Measurements from ENCODE around the gene NEFH.

- TF ChIP-seq POLR2A (IDR thresholded peaks at IDR 0.05; ENCODE audit: low read length) (no peak), MYC (IDR thresholded peaks at IDR 0.05; ENCODE audit: borderline replicate concordance, low read length) (no peak), RNF2 (IDR thresholded peaks at IDR 0.05; ENCODE audit: borderline replicate concordance, low read depth) (no peak), CTCF (IDR thresholded peaks at IDR 0.05) (no peak), MAX (IDR thresholded peaks at IDR 0.05) (no peak), BHLHE40 (IDR thresholded peaks at IDR 0.05; ENCODE audit: low read depth, low read length) (no peak), REST (IDR thresholded peaks at IDR 0.05) (no peak), USF2 (IDR thresholded peaks at IDR 0.05) (no peak), ZFP36 (IDR thresholded peaks at IDR 0.05; ENCODE audit: borderline replicate concordance, partially characterized antibody) (no peak), NFE2L2 (conservative IDR thresholded peaks at IDR 0.05; ENCODE audit: low read length) (no peak), RAD21 (conservative IDR thresholded peaks at IDR 0.05 in 1 of 2, IDR thresholded peaks at IDR 0.05 in 1 of 2) (no peak), ELK1 (IDR thresholded peaks at IDR 0.05; ENCODE audit: low read depth, low read length) (no peak)
Measured at GRCh38 chr22:29464581-29464980, 15.4 kb upstream of the NEFH start.

Measured in A549 (cell line).